Hindlimb muscle (tissue), 1 donor: Measurements from ENCODE around the gene TMEM150B. TPM values are rescaled to one million over a fixed set of nuclear protein-coding genes. Genes with fewer than 3 reads are reported as not detected.
A peak's percentile ranks its signal among the peaks of the same experiment; 100 is the strongest.

Experiments used
- DNase-seq: peaks from one replicate; pipeline ENCODE4 v3.0.0-alpha.2; 2013
- polyA plus RNA-seq: library from polyadenylated mRNA; unstranded; fragments of 120-200 nt; gene quantifications from one replicate; pipeline ENCODE4 v1.2.1, GENCODE V29; 2013; ENCODE audit not compliant: insufficient read length

Gene TMEM150B
- polyA plus RNA-seq, 1 donor = 1.3 TPM

DNA sequence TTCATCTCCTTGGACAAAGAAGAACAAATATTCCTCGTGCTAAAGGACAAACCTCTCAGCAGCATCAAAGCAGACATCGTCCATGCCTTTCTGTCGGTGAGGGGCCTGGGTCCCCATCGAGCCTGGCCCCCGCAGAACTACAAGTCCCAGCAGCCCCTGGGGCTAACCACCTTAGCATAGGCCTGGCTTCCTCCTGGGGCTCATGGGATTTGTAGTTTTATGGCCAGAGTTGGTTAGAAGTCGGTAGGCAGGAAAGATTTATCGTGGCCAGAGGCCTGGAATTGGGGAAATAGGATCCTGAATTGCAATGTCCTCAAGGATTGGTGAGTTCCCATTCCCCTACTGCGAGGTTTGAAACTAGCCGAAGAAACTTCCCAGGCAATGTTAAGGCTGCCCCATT lies 19.6 kb downstream of the TMEM150B start:
- peak; percentile 33 for DNase-seq

GRCh38 chr19:55304980-55305379 lies 20.2 kb downstream of the TMEM150B start:
- no peak for DNase-seq

DNA sequence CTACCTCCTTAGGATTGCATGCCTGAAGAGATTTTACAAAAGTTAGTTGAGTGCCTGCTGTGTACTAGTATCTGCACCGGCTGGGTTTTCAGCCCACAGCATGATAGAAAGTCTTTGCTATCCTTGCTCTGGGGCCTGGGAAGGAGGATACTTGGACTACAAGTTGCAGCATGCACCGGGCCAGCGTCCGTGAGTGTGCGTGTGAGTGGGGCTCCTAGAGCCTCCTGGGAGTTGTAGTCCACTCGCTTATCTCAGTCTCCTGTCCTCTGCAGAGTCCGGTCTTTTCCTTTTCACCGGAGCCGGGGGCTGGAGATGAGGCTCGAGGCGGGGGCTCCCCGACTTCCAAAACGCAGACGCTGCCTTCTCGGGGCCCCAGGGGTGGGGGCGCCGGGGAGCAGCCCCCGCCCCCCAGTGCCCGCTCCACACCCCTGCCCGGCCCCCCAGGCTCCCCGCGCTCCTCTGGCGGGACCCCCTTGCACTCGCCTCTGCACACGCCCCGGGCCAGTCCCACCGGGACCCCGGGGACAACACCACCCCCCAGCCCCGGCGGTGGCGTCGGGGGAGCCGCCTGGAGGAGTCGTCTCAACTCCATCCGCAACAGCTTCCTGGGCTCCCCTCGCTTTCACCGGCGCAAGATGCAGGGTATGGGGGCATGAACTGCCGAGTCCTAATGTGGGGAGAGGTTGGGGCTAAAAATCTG lies 20.7 kb downstream of the TMEM150B start:
- DNase-seq = no peak

GRCh38 chr19:55303477-55303876 lies 21.7 kb downstream of the TMEM150B start:
- no peak for DNase-seq

DNA sequence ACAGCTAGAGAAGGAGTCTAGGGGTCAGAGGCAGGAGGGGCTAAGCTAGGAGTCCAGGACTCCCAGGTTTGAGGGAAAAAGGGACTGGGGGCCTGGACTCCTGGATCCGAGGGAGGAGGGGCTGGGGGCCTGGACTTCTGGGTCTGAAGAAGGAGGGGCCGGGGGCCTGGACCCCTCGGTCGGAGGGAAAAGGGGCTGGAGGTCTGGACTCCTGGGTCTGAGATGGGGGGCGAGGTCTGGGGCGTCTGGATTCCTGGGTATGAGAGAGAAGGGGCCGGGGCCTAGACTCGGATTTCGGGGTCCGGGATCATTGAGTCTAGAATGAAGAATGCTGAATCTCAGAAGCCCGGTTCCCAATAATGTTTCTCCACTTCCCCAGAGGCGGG lies 22.8 kb downstream of the TMEM150B start:
- no peak for DNase-seq

- DNase-seq = peak; percentile 85
These were observed 23.5 kb downstream of the TMEM150B start for GRCh38 chr19:55301459-55302317.

GRCh38 chr19:55300886-55301458 lies 24.2 kb downstream of the TMEM150B start:
- DNase-seq = no peak

- DNase-seq = no peak
These were observed 25.1 kb downstream of the TMEM150B start for GRCh38 chr19:55299991-55300390.

- DNase-seq = no peak
These were observed 27.9 kb downstream of the TMEM150B start for GRCh38 chr19:55297267-55297666.

- no peak for DNase-seq
These were observed 35.9 kb downstream of the TMEM150B start for GRCh38 chr19:55289117-55289796.

- DNase-seq = no peak
These were observed 37.6 kb downstream of the TMEM150B start for GRCh38 chr19:55287361-55288079.

- peak; percentile 18 for DNase-seq
These were observed 39.8 kb downstream of the TMEM150B start for GRCh38 chr19:55285229-55285890.

GRCh38 chr19:55284405-55285058 lies 40.6 kb downstream of the TMEM150B start:
- DNase-seq = no peak

DNA sequence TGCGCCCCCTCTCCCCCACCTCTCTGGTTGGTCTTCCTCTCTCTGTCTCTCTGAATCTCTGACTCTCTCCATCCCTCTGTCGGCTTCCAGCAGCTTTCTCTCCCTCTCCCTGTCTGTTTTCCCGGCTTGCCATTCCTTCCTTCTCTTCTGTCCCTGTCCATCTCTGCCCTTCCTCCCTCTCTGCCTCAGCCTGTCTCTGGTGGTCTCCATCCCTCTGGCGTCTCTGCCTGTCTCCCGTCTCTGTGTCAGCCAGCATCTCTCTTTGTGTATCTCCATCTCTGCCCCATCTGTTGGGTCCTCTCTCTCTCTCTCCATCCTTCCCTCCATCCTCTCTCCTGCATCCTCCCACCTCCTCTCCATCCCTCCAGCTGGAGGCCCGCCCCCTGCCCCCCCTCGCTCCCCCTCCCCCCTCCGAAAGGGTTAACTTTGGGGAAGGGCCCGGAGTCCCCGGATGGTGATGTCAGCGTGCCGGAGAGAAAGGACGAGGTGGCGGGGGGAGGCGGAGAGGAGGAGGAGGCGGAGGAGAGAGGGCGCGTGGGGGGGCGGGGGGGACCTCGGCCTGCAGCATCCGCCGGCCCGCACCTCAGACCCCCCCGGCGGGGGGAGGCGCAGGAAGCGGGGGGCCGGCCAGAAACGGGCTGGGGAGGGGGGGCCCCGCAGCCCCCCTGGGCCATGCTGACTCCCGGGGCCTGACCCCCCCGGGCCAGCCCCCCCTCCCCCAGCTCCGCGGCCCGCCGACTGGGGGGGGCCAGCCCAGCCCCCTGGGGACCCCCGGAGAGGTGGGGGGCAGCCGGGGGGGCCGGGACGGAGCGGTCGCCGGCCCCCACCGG lies 41.4 kb downstream of the TMEM150B start, which contains the start of gene BRSK1:
Gene BRSK1, plus strand, starts transcription at position 450 of the 830 bp plus-strand sequence. CDS start 446 bp downstream, outside the sequence.
- peak; percentile 77 for DNase-seq

DNA sequence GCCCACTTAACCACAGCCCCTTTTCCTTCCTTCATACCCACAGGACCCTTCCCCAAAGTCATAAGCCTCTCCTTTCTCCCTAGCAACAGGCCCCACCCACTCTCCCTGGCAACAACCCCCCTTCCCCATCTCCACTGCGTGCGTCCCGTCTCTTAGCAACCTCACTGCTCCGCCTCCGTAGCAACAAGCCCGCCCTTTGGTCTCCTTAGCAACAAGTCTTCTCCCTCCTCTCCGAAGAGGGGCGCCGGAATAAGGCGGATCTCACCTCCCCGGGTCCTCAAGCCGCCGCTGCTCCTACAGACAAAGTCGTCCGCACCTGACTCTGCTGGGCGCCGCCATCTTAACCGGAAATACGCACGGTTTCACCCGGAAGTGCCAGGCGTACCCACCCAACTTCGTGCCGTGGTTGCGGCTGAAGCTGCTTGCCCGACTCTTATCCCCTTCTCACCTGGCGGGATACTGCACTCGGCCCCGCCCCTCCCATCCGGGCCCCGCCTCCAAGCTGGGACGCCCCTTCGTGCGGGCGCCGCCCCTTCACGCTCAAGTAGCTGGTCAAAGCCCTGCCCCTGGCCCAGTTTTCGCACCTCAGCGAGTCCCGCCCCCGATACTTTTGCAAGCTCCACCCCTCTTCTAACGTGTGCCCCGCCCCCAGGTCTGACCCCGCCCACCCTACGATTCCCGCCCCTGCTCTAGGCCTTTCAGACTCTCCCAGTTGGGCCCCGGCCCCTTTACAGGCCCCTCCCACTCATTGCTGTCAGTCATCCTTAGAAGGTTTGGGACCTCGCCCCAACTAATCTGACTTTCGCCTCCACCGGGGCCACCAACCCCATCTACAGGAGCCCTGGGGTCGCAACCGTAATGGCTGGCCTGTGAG lies 45.1 kb downstream of the TMEM150B start, which contains the start of gene HSPBP1:
Gene HSPBP1, minus strand, starts transcription at position 341 of the 874 bp plus-strand sequence. CDS start 502 bp downstream, outside the sequence.
- DNase-seq = peak; percentile 91

GRCh38 chr19:55279340-55279739 lies 45.8 kb downstream of the TMEM150B start:
- DNase-seq = no peak

- no peak for DNase-seq
These were observed 46.6 kb downstream of the TMEM150B start for GRCh38 chr19:55278391-55279135.

GRCh38 chr19:55277494-55277893 lies 47.6 kb downstream of the TMEM150B start:
- no peak for DNase-seq
